ENCODE results near the gene C5AR1. TPM values are rescaled to one million over a fixed set of nuclear protein-coding genes. Genes with fewer than 3 reads are reported as not detected.

Gene C5AR1
- total RNA-seq, 4 donors from 2014 or later, result 5.0 to 34.5 (median 12.7) TPM

GRCh38 chr19:47322058-47322457 lies 12.4 kb downstream of the C5AR1 start:
- Histone ChIP-seq H3K27me3 (peaks cover 0 to 23% of the 10 kb centered on the region in 2 donors), H3K4me1 (no peaks in the 10 kb centered on the region), H3K9me3 (peaks cover 0 to 6% (median 0%) of the 10 kb centered on the region in 4 donors), H3K27ac (peak overlapping the region in 1 of 4 donors; percentile 41), H3K4me3 (peak overlapping the region in 1 of 4 donors; percentile 10), H3K36me3 (no peaks in the 10 kb centered on the region)
- no peak for DNase-seq (ENCODE audit: low spot score in 2 of 2)
- 71 to 79% methylated on average over 2 of the region's 2 CpGs for WGBS, 2 donors
- TF ChIP-seq CTCF (IDR thresholded peaks at IDR 0.05) (no peak), POLR2A (IDR thresholded peaks at IDR 0.05) (no peak), EP300 (IDR thresholded peaks at IDR 0.05) (peak in 1 of 2 donors; percentile 38)

- no peaks in the 10 kb centered on the region for H3K36me3 ChIP-seq
- H3K4me3 ChIP-seq, result peak overlapping the region in 1 of 4 donors; percentile 30
- peak overlapping the region in 2 of 4 donors; percentile 63 to 72 for H3K27ac ChIP-seq
- no peak for DNase-seq (ENCODE audit: low spot score in 2 of 2)
- H3K27me3 ChIP-seq, result peaks cover 0 to 23% of the 10 kb centered on the region in 2 donors
- H3K9me3 ChIP-seq, result peaks cover 0 to 6% (median 0%) of the 10 kb centered on the region in 4 donors
- TF ChIP-seq EP300 (IDR thresholded peaks at IDR 0.05) (no peak), POLR2A (IDR thresholded peaks at IDR 0.05) (no peak), CTCF (IDR thresholded peaks at IDR 0.05) (no peak)
- 66 to 72% methylated on average over 8 of the region's 8 CpGs for WGBS, 2 donors
- no peaks in the 10 kb centered on the region for H3K4me1 ChIP-seq
Measured at GRCh38 chr19:47323409-47323808, 13.7 kb downstream of the C5AR1 start.

- TF ChIP-seq POLR2A (IDR thresholded peaks at IDR 0.05), result no peak
- no peak for TF ChIP-seq CTCF (IDR thresholded peaks at IDR 0.05)
- TF ChIP-seq EP300 (IDR thresholded peaks at IDR 0.05), result no peak
- H3K9me3 ChIP-seq, result peaks cover 0 to 6% (median 0%) of the 10 kb centered on the region in 4 donors
- H3K27me3 ChIP-seq, result peaks cover 0 to 18% of the 10 kb centered on the region in 2 donors
- no peaks in the 10 kb centered on the region for H3K36me3 ChIP-seq
- no peaks in the 10 kb centered on the region for H3K4me1 ChIP-seq
- peak overlapping the region in 3 of 4 donors; percentile 34 to 72 (median 63) for H3K27ac ChIP-seq
- WGBS, 2 donors, result 77% methylated on average over 12 of the region's 12 CpGs
- H3K4me3 ChIP-seq, result peak overlapping the region in 1 of 4 donors; percentile 30
- DNase-seq (ENCODE audit: low spot score in 2 of 2), result no peak
Measured at GRCh38 chr19:47323872-47324271, 14.2 kb downstream of the C5AR1 start.

GRCh38 chr19:47324502-47324901 lies 14.8 kb downstream of the C5AR1 start:
- TF ChIP-seq POLR2A (IDR thresholded peaks at IDR 0.05) (no peak), CTCF (IDR thresholded peaks at IDR 0.05) (no peak), EP300 (IDR thresholded peaks at IDR 0.05) (peak; percentile 65 to 84)
- peaks cover 0 to 16% of the 10 kb centered on the region in 2 donors for H3K27me3 ChIP-seq
- H3K4me3 ChIP-seq, result peak overlapping the region in 1 of 4 donors; percentile 30
- no peaks in the 10 kb centered on the region for H3K36me3 ChIP-seq
- peaks cover 0 to 6% (median 0%) of the 10 kb centered on the region in 4 donors for H3K9me3 ChIP-seq
- no peaks in the 10 kb centered on the region for H3K4me1 ChIP-seq
- 48 to 62% methylated on average over 9 of the region's 9 CpGs for WGBS, 2 donors
- peak in 1 of 2 donors; percentile 50 for DNase-seq (ENCODE audit: low spot score in 2 of 2)
- H3K27ac ChIP-seq, result peak overlapping the region in 1 of 4 donors; percentile 72

- Histone ChIP-seq H3K4me3 (no peak overlapping the region), H3K27me3 (peaks cover 0 to 1% of the 10 kb centered on the region in 2 donors), H3K27ac (peak overlapping the region in 2 of 4 donors; percentile 64 to 72), H3K36me3 (no peaks in the 10 kb centered on the region), H3K9me3 (no peaks in the 10 kb centered on the region), H3K4me1 (peaks cover 0 to 5% (median 0%) of the 10 kb centered on the region in 4 donors)
- WGBS, 2 donors, result 17 to 22% methylated on average over 9 of the region's 9 CpGs
- no peak for DNase-seq (ENCODE audit: low spot score in 2 of 2)
- TF ChIP-seq CTCF (IDR thresholded peaks at IDR 0.05) (no peak), POLR2A (IDR thresholded peaks at IDR 0.05) (no peak), EP300 (IDR thresholded peaks at IDR 0.05) (peak; percentile 84 to 85)
Measured at GRCh38 chr19:47330466-47330869, 20.8 kb downstream of the C5AR1 start.
